B cell (primary cell): ENCODE results near the gene KSR2. TPM values are rescaled to one million over a fixed set of nuclear protein-coding genes. Genes with fewer than 3 reads are reported as not detected.

Experiments
- ATAC-seq: fragments of 200-7000 bp; cut with Tn5 transposase; one replicate; pipeline ENCODE4 v1.10.0; 2021; ENCODE audit warnings: low read depth, mild to moderate bottlenecking, moderate number of reproducible peaks, moderate library complexity
- CTCF ChIA-PET: fragments of 350-600 bp; sonication (Branson Sonifier 250); formaldehyde crosslinking; loops from one replicate; lab custom pipeline; 2021; ENCODE audit warnings: antibody characterized with exemption, inconsistent platforms; lab: Charles Lee
- POLR2A ChIA-PET: fragments of 350-600 bp; sonication (Branson Sonifier 250); formaldehyde crosslinking; loops from one replicate; lab custom pipeline; 2021; ENCODE audit warnings: antibody characterized with exemption; lab: Charles Lee
- DNase-seq: peaks from one replicate; pipeline ENCODE4 v3.0.0; 2013
- H2AFZ ChIP-seq: 2 replicates; pipeline ENCODE4 v1.6.1; 2012; ENCODE audit warnings: mild to moderate bottlenecking, low read depth, low read length; ENCODE audit not compliant: insufficient read depth, poor library complexity, severe bottlenecking
- H3K27ac ChIP-seq, 2 donors: 1 replicate in 1 of 2; 2 replicates in 1 of 2; pipeline ENCODE4 v1.5.1; 2012 to 2013; ENCODE audit warnings: low read length in 2 of 2, mild to moderate bottlenecking in 2 of 2, moderate library complexity in 1 of 2
- H3K27me3 ChIP-seq, 4 experiments: fragments of 200-600 bp in 1 of 4; sonication (generic) in 1 of 4; replicated peaks in 1 of 4; 1 replicate in 2 of 4; 2 replicates in 2 of 4; pipeline versions ENCODE4 v1.6.1 to v1.7.0; 2013 to 2016; ENCODE audit warnings: low read length in 3 of 4, mild to moderate bottlenecking in 2 of 4, mixed read lengths in 1 of 4, moderate library complexity in 1 of 4; ENCODE audit not compliant: insufficient read depth in 4 of 4, control insufficient read depth in 3 of 4; ENCODE audit errors: control extremely low read depth in 1 of 4
- H3K36me3 ChIP-seq, 2 experiments: replicated peaks in 1 of 2; 1 replicate in 1 of 2; 2 replicates in 1 of 2; pipeline versions ENCODE4 v1.6.1 to v1.7.1; 2013; ENCODE audit warnings: low read length in 1 of 2; ENCODE audit not compliant: insufficient read depth in 2 of 2, control insufficient read depth in 1 of 2; ENCODE audit errors: control extremely low read depth in 1 of 2, extremely low read depth in 1 of 2
- H3K4me1 ChIP-seq, 2 donors: fragments of 200-600 bp in 1 of 2; sonication (generic) in 1 of 2; 1 replicate in 1 of 2; 2 replicates in 1 of 2; pipeline versions ENCODE4 v1.5.1 to v1.6.1; 2013 to 2017; ENCODE audit warnings: low read length in 2 of 2; ENCODE audit not compliant: control insufficient read depth in 2 of 2, insufficient read depth in 2 of 2
- H3K4me2 ChIP-seq: replicated peaks from 2 replicates; pipeline ENCODE3; 2012; ENCODE audit warnings: mild to moderate bottlenecking, low read depth, low read length; ENCODE audit not compliant: poor library complexity, severe bottlenecking
- H3K4me3 ChIP-seq, 5 experiments: fragments of 200-600 bp in 1 of 5; sonication (generic) in 1 of 5; 1 replicate in 3 of 5; 2 replicates in 2 of 5; pipeline versions ENCODE4 v1.5.1 to v1.7.0; 2011 to 2016; ENCODE audit warnings: low read length in 4 of 5, mild to moderate bottlenecking in 4 of 5, low read depth in 2 of 5, control low read depth in 1 of 5, moderate library complexity in 1 of 5; ENCODE audit not compliant: insufficient read depth in 1 of 5; ENCODE audit errors: control extremely low read depth in 1 of 5, extremely low read depth in 1 of 5
- H3K79me2 ChIP-seq: fragments of 200-600 bp; sonication (generic); one replicate; pipeline ENCODE4 v1.6.0; 2016; ENCODE audit warnings: low read length; ENCODE audit not compliant: control insufficient read depth, insufficient read depth
- H3K9ac ChIP-seq: fragments of 200-600 bp; sonication (generic); 2 replicates; pipeline ENCODE4 v1.6.1; 2017; ENCODE audit warnings: mild to moderate bottlenecking, low read length, moderate library complexity
- H3K9me3 ChIP-seq, 3 donors: one replicate each; pipeline versions ENCODE4 v1.6.1 to v1.7.1; 2013; ENCODE audit warnings: low read length in 2 of 3; ENCODE audit not compliant: control insufficient read depth in 2 of 3, insufficient read depth in 1 of 3; ENCODE audit errors: control extremely low read depth in 1 of 3
- H4K20me1 ChIP-seq: 2 replicates; pipeline ENCODE4 v1.6.0; 2012; ENCODE audit warnings: mild to moderate bottlenecking, low read length; ENCODE audit not compliant: insufficient read depth, control insufficient read depth, poor library complexity, severe bottlenecking
- H3K27ac Mint-ChIP-seq: one replicate; pipeline ENCODE4 v1.8.0; 2021; ENCODE audit warnings: mixed read lengths
- H3K27me3 Mint-ChIP-seq: one replicate; pipeline ENCODE4 v1.8.0; 2021; ENCODE audit warnings: mixed read lengths
- H3K4me1 Mint-ChIP-seq: one replicate; pipeline ENCODE4 v1.8.0; 2021; ENCODE audit warnings: mixed read lengths
- H3K4me3 Mint-ChIP-seq: one replicate; pipeline ENCODE4 v1.8.0; 2021; ENCODE audit warnings: mixed read lengths
- H3K9me3 Mint-ChIP-seq: one replicate; pipeline ENCODE4 v1.8.0; 2022; ENCODE audit warnings: mixed read lengths; ENCODE audit not compliant: insufficient read depth
- CTCF ChIP-seq: fragments of 200-600 bp; IDR thresholded peaks from one replicate; pipeline ENCODE4 v1.8.0; 2022; ENCODE audit warnings: antibody characterized with exemption, mild to moderate bottlenecking
- EZH2 ChIP-seq: IDR thresholded peaks from 2 replicates; pipeline ENCODE4 v1.6.1; 2012; ENCODE audit warnings: borderline replicate concordance, low read depth, mild to moderate bottlenecking, moderate library complexity, low read length; ENCODE audit not compliant: insufficient read depth, poor library complexity, severe bottlenecking
- WGBS: methylation state at CpG from one replicate; pipeline ENCODE4 v1.1.5; 2013; ENCODE audit warnings: missing lambda C conversion rate; ENCODE audit not compliant: insufficient coverage; 5-methylcytosine and 5-hydroxymethylcytosine counted together
- intact Hi-C: fragments of 100-400 bp; cut with micrococcal nuclease; formaldehyde crosslinking; loops from one replicate; pipeline ENCODE4 v1.10.0; 2022
- polyA plus RNA-seq: library from polyadenylated mRNA; depleted of rRNA; stranded (reverse); fragments of >200 nt; gene quantifications from 2 replicates; pipeline ENCODE4 v1.2.3, GENCODE V29; 2012
- total RNA-seq, 2 donors: library from RNA; stranded (reverse); fragments of 120-200 nt in 1 of 2; gene quantifications; 1 replicate in 1 of 2; 2 replicates in 1 of 2; pipeline versions ENCODE4 v1.2.3 to v1.2.4, GENCODE V29; 2013 to 2022

KSR2 gene
- total and polyA plus RNA-seq, 2 donors (not counting 1 experiment from before 2014, with no cell fraction given): not detected

GRCh38 chr12:117404203-117404853 lies 564.5 kb downstream of the KSR2 start:
- CTCF ChIA-PET: no interaction called here
- intact Hi-C loops: no loop called here
- WGBS: 50% methylated on average over 3 of the region's 4 CpGs

More at GRCh38 chr12:117404203-117404853, 564.5 kb downstream of the KSR2 start:
- Histone ChIP-seq H3K9me3 (peaks cover 0 to 14% (median 0%) of the 10 kb centered on the region in 3 donors), H2AFZ (no peak overlapping the region), H4K20me1 (no peaks in the 10 kb centered on the region), H3K9ac (no peak overlapping the region), H3K4me3 (no peak overlapping the region), H3K4me1 (no peaks in the 10 kb centered on the region), H3K4me2 (no peak overlapping the region), H3K36me3 (no peaks in the 10 kb centered on the region), H3K79me2 (no peaks in the 10 kb centered on the region), H3K27ac (no peak overlapping the region), H3K27me3 (no peaks in the 10 kb centered on the region)
- DNase-seq (no peak), ATAC-seq (no peak)
- Mint-ChIP-seq H3K9me3 (peaks cover 2% of the 10 kb centered on the region), H3K27ac (no peak overlapping the region), H3K27me3 (no peaks in the 10 kb centered on the region), H3K4me1 (no peaks in the 10 kb centered on the region), H3K4me3 (no peak overlapping the region)
- POLR2A ChIA-PET: no interaction called here
- TF ChIP-seq EZH2 (no peak), CTCF (no peak)
